ENCODE data around the gene PALM.

Gene PALM

DNA sequence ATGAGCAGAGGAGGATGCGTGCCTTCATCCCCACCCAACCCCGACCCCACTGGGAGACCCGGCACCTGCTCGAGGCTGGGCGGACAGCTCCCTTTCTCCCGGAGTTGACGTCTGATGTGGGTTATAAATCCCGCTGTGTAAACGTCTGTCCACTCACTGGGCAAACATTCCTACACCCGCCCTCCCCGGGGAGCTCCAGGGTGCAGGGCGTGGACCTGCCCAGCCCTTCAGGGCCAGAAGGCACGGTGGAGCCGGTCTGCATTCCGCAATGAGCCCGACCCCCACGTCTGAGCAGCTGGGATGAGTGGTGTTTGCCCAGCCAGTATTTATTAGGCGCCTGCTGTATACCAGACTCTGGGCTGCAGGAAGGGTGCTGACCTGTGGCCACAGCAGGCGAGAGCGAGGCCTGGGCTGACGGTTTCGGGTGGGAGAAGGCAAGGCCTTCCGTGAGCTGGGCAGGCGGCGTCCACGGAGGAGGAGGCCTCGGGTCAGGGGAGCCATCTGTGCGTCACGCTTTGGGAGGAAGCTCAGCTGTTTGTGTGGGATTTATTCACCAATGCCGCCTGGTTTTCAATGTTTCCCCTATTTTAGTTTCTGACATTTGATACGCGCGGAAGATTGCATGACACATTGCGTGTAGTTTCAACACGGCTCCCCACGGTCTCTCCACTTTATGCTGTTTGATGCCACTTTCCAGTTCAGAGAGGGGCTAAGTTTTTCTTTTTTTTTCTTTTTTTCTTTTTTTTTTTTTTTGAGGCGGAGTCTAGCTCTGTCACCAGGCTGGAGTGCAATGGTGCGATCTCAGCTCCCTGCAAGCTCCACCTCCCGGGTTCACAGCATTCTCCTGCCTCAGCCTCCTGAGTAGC is 44.1 kb downstream of the PALM start:
- no peak for DNase-seq (ENCODE audit: low read depth)

DNA sequence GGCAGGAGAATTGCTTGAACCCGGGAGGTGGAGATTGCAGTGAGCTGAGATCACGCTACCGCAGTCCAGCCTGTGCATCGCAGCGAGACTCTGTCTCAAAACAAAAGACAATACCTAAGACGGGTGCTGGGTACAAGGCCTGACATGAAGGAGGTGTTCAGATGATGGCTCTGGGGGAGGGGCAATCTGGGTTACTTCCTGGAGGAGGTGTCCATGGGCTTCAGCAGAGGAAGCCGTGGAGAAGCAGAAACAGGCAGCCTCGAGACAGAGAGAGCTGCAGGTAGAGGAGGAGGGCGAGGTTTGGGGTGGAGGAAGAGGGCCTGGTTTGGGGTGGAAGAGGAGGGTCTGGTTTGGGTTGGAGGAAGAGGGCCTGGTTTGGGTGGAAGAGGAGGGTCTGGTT is 45.8 kb downstream of the PALM start:
- DNase-seq (ENCODE audit: low read depth) = no peak

DNA sequence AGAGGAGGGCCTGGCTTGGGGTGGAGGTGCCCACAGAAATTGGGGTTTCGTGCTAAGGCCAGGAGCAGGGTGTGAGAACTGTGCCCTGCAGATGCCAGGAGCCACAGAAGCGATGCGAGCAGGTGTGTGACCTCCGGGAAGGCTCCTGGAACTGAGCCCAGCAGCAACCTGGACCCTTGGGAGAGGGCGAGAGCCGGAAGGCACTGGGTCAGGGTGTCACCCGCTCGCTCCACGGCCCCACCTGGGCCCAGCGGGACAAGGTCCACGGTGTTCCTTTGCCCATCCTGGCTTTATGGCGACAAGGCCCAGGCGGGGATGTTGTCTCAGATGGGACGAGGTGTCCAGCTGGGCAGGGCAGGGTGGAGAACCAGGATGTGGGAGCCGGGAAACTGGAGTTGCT is 46.3 kb downstream of the PALM start:
- DNase-seq (ENCODE audit: low read depth) = no peak

DNA sequence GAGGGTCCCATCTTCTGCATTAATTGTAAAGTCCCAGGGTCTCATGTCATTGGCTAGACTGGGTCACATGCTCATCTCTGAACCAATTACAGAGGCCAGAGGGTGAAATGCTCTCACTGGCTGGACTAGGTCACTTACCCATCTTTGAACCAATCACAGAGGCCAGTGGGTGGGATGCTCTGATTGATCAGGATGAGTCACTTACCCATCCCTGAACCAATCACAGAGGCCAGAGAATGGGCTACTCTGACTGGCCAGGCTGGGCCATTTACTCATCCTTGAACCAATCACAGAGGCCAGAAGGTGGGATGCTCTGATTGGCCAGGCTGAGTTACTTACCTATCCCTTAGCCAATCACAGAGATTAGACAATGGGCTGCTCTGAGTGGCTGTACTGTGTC is 47.5 kb downstream of the PALM start:
- no peak for DNase-seq (ENCODE audit: low read depth)

DNA sequence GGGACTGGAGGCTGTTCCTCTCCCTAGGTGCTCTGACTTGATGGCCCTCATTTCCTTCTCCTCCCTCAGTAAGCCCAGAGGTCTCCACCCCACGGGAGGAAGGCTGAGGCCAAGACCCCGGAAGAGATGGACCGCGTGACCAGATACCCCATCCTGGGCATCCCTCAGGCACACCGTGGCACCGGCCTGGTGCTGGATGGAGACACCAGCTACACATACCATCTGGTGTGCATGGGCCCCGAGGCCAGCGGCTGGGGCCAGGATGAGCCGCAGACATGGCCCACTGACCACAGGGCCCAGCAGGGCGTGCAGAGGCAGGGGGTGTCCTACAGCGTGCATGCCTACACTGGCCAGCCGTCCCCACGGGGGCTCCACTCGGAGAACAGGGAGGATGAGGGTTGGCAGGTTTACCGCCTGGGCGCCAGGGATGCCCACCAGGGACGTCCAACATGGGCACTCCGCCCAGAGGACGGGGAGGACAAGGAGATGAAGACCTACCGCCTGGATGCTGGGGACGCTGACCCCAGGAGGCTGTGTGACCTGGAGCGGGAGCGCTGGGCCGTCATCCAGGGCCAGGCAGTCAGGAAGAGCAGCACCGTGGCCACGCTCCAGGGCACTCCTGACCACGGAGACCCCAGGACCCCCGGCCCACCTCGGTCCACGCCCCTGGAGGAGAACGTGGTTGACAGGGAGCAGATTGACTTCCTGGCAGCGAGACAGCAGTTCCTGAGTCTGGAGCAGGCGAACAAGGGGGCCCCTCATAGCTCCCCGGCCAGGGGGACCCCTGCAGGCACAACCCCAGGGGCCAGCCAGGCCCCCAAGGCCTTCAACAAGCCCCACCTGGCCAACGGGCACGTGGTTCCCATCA is 48.3 kb downstream of the PALM start:
- no peak for DNase-seq (ENCODE audit: low read depth)

DNA sequence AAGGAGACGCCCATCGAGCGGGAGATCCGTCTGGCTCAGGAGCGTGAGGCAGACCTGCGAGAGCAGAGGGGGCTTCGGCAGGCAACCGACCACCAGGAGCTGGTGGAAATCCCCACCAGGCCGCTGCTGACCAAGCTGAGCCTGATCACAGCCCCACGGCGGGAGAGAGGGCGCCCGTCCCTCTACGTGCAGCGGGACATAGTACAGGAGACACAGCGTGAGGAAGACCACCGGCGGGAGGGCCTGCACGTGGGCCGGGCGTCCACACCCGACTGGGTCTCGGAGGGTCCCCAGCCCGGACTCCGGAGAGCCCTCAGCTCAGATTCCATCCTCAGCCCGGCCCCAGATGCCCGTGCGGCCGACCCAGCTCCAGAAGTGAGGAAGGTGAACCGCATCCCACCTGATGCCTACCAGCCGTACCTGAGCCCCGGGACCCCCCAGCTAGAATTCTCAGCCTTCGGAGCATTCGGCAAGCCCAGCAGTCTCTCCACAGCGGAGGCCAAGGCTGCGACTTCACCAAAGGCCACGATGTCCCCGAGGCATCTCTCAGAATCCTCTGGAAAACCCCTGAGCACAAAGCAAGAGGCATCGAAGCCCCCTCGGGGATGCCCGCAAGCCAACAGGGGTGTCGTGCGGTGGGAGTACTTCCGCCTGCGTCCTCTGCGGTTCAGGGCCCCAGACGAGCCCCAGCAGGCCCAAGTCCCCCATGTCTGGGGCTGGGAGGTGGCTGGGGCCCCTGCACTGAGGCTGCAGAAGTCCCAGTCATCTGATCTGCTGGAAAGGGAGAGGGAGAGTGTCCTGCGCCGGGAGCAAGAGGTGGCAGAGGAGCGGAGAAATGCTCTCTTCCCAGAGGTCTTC is 49.3 kb downstream of the PALM start:
- no peak for DNase-seq (ENCODE audit: low read depth)

DNA sequence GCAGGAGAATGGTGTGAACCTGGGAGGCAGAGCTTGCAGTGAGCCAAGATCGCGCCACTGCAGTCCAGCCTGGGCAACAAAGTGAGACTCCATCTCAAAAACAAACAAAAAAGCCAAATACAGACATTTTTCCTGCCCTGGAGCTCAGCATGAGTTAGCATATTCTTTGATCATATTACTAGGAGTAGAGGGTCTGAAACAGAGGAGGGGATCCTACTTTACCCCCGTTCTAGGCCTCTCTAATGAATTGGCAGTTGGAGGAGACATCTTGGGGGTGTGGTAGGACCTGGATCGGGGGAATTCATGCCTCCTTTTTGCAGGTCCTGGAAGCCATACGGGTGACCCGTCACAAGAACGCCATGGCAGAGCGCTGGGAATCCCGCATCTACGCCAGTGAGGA is 54.4 kb downstream of the PALM start:
- DNase-seq (ENCODE audit: low read depth) = no peak

DNA sequence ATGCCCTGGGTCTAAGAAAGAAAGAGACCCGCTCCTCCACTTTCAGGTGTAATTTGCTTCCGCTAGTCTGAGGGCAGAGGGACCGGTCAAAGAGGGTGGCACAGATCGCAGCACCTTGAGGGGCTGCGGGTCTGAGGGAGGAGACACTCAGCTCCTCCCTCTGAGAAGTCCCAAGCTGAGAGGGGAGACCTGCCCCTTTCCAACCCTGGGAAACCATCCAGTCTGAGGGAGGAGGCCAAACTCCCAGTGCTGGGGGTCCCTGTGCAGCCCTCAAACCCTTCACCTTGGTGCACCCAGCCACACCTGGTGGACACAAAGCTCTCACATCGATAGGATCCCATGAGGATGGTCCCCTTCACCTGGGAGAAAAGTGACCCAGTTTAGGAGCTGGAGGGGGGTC is 55.1 kb downstream of the PALM start:
- DNase-seq (ENCODE audit: low read depth) = no peak

DNA sequence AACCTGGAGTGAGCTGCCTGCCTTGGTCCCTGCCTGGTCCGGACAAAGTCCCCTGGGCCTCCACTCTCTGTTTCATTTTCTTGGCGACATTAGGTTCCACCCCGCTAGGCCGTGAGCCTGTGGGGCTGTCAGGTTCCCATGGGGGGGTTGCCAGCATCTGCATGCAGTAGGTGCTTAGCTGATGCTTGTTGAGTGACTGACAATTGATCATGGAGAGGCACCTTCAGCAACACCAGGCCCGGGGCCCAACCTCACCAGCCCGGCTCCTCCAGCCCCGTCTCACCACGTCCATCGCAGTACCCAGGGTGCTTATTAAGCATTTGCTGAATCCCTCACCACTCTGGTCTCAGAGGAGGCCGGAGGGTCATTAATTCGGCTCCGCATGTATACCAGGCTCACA is 55.6 kb downstream of the PALM start:
- no peak for DNase-seq (ENCODE audit: low read depth)

DNA sequence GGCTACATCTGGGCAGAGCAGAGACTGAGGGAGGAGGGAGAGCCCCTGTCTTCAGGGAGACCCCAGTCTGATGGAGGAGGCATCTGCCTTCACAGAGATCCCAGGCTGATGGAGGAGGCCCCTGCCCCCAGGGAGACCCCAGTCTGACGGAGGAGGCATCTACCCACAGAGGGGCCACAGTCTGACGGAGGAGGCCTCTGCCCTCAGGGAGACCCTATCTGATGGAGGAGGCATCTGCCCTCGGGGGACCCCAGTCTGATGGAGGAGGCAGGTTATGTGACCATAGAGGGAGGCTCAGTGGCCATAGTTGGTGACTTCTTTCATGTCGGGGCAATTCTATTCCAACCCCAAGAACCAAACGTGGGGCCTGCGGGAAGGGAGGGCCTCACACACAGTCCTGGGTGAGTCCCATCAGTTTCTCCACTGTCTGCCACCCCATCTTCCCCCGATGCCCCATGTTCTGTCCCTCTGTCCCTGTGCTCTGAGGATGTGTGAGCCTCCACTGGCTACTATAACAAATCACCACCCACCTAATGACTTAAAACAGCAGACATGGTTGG is 56.5 kb downstream of the PALM start:
- no peak for DNase-seq (ENCODE audit: low read depth)

DNA sequence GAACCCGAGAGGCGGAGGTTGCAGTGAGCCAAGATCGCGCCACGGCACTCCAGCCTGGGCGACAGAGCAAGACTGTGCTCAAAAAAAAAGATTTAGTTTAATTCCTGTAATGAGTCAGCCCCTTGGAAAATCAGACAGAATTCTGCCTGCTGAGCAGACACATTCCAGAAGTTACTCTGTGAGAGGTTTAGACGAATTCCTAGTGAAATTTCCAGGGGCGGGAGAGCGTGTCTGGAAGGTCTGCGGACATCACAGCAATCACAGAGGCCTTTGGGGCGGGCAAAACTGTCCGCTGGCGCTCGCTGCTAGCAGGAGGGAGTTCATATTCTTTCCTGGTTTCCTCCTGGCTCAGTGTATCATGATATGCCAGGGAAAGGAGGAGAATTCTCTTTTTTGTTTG is 59.7 kb downstream of the PALM start:
- DNase-seq (ENCODE audit: low read depth) = no peak

DNA sequence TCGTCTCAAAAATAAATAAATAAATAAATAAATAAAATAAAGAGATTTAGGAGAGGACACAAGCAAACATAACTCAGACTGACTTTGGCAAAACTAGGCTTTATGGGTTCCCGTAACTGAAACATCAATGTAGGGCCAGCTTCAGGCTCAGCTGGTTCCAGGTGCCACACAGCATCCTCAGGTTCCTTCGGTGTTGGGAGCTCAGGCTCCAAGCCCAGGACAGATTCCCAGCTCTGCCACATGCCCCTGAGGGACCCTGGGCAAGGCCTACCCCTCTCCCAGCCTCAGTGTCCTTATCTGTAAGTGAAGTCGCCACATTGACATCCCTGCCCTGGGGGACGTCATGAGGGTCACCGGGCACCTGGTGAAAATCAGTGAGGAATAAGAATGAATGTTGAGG is 60.9 kb downstream of the PALM start:
- no peak for DNase-seq (ENCODE audit: low read depth)

DNA sequence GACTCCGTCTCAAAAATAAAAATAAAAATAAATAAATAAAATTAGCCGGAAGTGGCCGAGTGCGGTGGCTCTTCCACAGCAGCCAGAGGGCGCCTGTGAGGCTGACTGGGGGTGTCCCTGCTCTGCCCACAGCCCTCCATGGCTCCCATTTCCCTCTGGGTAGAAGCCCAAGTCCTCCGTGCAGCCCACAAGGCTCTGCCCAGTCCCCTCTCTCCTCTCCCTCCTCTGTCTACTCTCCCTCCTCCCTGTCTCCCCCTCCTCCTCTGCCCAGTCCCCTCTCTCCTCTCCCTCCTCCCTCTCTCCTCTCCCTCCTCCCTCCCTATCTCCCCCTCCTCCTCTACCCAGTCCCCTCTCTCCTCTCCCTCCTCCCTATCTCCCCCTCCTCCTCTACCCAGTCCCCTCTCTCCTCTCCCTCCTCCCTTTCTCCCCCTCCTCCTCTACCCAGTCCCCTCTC is 62.6 kb downstream of the PALM start:
- no peak for DNase-seq (ENCODE audit: low read depth)

DNA sequence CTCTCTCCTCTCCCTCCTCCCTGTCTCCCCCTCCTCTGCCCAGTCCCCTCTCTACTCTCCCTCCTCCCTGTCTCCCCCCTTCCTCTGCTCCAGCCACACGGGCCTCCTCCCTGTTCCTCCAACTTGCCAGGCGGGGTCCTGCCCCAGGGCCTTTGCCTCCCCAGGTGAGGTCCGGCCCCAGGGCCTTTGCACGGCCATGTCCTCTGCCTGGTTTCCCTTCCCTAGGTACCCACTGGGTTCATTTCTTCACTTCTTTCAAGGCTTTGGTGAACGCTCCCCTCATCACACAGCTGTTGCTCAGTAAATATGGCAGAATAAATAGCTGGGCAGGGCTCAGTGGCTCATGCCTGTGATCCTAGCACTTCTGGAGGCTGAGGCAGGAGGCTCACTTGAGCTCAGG is 63.3 kb downstream of the PALM start:
- no peak for DNase-seq (ENCODE audit: low read depth)

DNA sequence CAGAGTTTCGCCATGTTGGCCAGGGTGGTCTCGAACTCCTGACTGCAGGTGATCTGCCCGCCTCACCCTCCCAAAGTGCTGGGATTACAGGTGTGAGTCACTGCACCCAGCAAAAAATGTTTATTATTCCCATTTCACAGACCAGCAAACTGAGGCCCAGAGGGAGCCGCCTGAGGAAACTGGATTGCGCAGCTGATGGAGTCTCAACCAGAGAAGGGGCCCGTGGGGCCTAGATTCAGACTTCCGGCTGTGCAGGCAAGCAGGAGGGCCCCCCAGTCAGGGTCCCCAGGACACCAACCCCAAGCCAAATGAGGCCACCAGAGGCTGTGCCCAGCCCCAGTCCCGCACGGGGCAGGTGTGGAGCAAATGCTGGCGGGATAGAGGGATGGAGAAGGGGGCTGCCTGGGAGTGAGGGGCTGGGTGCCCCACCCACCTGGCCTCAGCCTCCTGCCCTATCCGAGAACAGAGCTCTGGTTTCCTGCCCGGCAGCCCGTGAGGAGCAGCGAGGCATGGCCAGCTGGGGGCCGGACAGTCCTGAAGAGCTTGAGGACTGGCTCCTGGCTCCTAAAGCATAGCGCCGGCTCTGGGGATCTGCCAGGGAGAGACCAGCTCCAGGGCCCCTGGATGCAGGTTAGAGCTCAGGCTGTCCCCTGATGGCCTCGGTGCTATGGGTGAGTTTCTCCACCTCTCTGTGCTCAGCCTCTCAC is 64.1 kb downstream of the PALM start:
- DNase-seq (ENCODE audit: low read depth) = no peak

DNA sequence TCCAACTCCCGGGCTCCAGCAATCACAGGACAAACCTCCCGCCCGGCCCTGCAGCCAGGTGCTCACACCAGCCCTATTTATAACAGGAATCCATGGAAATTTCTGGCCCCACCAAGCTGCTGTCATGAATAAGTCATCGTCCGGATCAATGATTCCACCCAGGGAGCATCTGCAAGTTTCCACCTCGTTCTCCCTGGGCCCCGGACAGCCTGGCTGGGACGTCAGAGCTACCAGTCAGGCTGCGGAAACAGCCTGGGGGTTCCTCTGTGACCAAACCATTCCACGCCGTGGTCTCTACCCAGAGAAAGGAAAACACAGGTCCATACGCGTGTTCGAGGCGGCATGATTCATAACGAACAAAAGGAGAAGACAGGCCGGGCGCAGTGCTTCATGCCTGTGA is 67.8 kb downstream of the PALM start:
- no peak for DNase-seq (ENCODE audit: low read depth)

DNA sequence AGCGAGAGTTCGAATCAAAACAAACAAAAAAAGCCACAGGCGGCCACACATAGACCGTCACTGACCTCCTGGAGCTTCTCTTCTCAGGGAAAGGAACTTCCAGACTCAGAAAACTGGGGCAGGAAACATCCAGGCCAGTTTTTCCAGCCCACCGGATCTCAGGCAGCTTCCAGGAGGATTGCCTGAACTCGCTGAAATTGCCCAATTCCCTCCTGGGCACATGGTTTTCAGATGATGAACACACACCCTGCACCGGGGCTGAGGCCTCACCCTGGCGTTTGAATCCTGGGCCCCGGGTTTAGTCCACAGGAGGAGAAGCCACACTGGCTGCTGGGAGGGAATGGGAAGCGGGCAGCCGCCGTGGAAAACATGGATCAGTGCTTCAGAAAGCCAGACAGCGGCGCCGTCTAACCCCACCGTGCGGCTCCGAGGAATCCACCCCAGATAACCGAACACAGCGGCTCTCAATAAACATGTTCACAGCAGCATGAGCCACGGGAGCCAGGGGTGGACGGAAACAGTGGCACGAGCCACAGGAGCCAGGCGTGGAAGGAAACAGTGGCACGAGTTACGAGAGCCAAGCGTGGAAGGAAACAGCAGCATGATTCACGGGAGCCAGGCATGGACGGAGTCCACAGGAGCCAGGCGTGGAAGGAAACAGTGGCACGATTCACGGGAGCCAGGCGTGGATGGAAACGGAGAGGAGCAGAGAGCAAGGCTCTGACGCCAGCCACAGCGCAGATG is 70.3 kb downstream of the PALM start:
- DNase-seq (ENCODE audit: low read depth) = no peak

DNA sequence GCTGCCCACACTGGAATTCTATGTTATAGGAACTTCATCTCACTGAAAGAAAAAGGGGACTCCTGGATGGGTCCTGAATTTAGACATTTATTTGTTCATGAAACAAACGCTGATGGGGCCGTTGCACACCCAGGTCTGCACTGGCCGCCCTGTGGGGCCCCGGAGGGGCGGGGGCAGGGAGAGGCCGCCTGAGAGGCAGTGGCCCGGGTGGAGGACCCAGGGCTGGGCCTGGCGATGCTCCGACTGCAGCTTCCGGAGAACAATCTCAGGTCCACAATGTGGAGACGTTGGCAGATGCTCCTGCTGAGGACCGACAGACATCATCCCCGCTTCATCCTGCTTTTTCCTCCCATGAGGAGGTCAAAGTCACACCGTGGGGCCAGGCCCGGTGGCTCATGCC is 72.2 kb downstream of the PALM start:
- DNase-seq (ENCODE audit: low read depth) = no peak

DNA sequence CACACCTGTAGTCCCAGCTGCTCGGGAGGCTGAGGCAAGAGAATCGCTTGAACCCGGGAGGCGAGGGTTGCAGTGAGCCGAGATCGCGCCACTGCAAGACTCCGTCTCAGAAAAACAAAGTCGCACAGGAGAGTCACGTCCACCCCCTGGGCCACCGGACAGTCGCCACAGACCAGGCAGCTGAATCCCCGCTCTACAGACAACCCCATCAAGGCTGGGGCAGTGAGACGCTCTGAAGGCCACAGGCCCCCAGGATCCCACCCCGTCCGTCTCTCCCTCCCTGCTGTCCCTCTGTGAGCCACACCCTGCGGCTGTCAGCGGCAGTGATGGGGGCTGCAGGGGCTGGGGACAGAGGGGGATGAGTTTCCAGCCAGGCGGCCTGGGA is 73.1 kb downstream of the PALM start:
- no peak for DNase-seq (ENCODE audit: low read depth)

DNA sequence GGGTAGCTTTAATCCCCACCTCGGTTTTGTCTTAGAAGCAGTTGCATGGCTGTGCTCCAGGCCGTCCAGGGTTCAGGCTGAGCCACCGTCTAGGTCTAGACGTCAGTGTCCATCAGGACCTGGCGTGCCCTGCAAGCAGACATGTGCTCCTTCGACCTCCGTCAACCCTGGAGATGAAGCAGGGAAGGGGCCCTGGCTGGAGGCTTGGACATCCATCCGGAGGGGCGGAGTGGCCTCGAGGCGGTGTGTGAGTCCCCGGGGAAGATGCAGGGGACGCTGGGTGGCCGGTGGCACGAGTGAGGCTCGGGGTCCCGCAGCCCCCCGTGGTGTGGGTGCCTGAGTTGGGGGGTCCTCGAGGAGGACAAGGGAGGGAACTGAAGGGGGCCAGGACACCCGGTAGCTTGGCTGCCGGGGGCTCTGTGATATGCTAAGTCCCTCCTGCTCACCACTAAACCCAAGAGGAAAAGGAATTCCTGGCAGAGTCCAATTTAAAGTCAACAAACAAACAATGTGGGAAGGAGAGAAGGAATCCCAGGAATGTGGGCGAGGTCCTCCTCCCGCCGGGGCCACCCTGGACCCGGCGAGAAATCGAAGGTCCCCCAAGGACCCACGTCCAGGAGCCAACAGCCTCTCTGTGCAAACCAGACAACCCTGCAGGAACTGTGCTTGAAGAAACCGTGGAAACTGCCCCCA is 73.6 kb downstream of the PALM start:
- DNase-seq (ENCODE audit: low read depth) = no peak

All from activated T-helper 1 cell treated with Interleukin-2 at 50 U/mL for 16 hours (primary cell).